Psoas muscle (tissue), 8 donors: ENCODE results near the gene RAB7B. TPM values are rescaled to one million over a fixed set of nuclear protein-coding genes. Genes with fewer than 3 reads are reported as not detected.

Source experiments
- ATAC-seq, 4 donors: fragments of 200-7000 bp; cut with Tn5 transposase; one replicate each; pipeline ENCODE4 v1.9.1; 2020; ENCODE audit warnings: moderate library complexity in 3 of 4, mild to moderate bottlenecking in 2 of 4
- DNase-seq, 2 donors: peaks; one replicate each; pipeline ENCODE4 v3.0.0-alpha.2; 2020
- H3K27ac ChIP-seq: fragments of 200-600 bp; one replicate; pipeline ENCODE4 v1.8.0; 2022
- H3K27me3 ChIP-seq, 3 donors: fragments of 200-600 bp in 1 of 3; one replicate each; pipeline versions ENCODE4 v1.6.1 to v1.8.0; 2013 to 2022; ENCODE audit warnings: low read length in 2 of 3, mild to moderate bottlenecking in 2 of 3, moderate library complexity in 1 of 3; ENCODE audit not compliant: insufficient read depth in 3 of 3
- H3K36me3 ChIP-seq, 2 donors: fragments of 200-600 bp in 1 of 2; one replicate each; pipeline versions ENCODE4 v1.6.1 to v1.8.0; 2013 to 2022; ENCODE audit warnings: low read depth in 1 of 2, mild to moderate bottlenecking in 1 of 2, moderate library complexity in 1 of 2; ENCODE audit not compliant: insufficient read depth in 1 of 2
- H3K4me1 ChIP-seq: fragments of 200-600 bp; one replicate; pipeline ENCODE4 v1.8.0; 2022
- H3K4me3 ChIP-seq: fragments of 200-600 bp; one replicate; pipeline ENCODE4 v1.8.0; 2022; ENCODE audit warnings: mild to moderate bottlenecking
- H3K9me3 ChIP-seq: fragments of 200-600 bp; one replicate; pipeline ENCODE4 v1.8.0; 2022
- CTCF ChIP-seq: fragments of 200-600 bp; IDR thresholded peaks from one replicate; pipeline ENCODE4 v1.8.0; 2022; ENCODE audit warnings: antibody characterized with exemption
- WGBS, 3 donors: extraction: QIAGEN DNeasy Blood & Tissue Kit; methylation state at CpG; one replicate each; pipeline versions ENCODE4 v1.1.6 to v1.1.7; 2013; 5-methylcytosine and 5-hydroxymethylcytosine counted together
- intact Hi-C, 2 donors: fragments of 100-400 bp; cut with DNase I; formaldehyde crosslinking; loops; one replicate each; pipeline versions ENCODE4 v1.11.0 to v1.14.2; 2022
- polyA plus RNA-seq, 3 donors: library from polyadenylated mRNA; stranded (reverse); fragments of 200-250 nt; gene quantifications; one replicate each; pipeline ENCODE4 v1.2.3, GENCODE V29; 2013
- total RNA-seq, 4 donors: library from RNA; stranded (reverse); fragmentation: NEBNext Ultra II Directional in 2 of 4; extraction: Animal tissue kit (Norgen Biotek cat#: 25700) in 2 of 4; gene quantifications; one replicate each; pipeline versions ENCODE4 v1.2.1 to v1.2.4, GENCODE V29; 2021 to 2023
- donor health status: healthy with polysubstance abuse.
- donor health status: DM: no; HTN: no; CAD: no; lungs with moderate emphysema.
- donor health status: Bipolar disorder and iron deficiency.
- donor health status: healthy.
- donor health status: DM: yes; HTN: yes; CAD: no.
- donor health status: DM: no; HTN: no; CAD: no.
- donor health status: DM: no; HTN: no; CAD: no.
- donor health status: DM: yes; HTN: yes; CAD: no.

The RAB7B gene
- total and polyA plus RNA-seq, 7 donors = 0.17 to 1.2 (median 0.34) TPM

GRCh38 chr1:206025283-206025820 lies 22.2 kb upstream of the RAB7B start:
- DNase-seq (no peak), ATAC-seq (no peak)
- no peaks in the 10 kb centered on the region for H3K9me3 ChIP-seq
- intact Hi-C loops = no loop called here
- H3K27ac ChIP-seq = no peak overlapping the region
- H3K4me1 ChIP-seq = no peaks in the 10 kb centered on the region
- WGBS, 3 donors = 71 to 79% (median 79%) methylated on average over 3 of the region's 3 CpGs
- no peaks in the 10 kb centered on the region for H3K27me3 ChIP-seq
- H3K4me3 ChIP-seq = no peak overlapping the region
- TF ChIP-seq CTCF = no peak
- H3K36me3 ChIP-seq = no peaks in the 10 kb centered on the region

- intact Hi-C loops = loop anchor here in 1 of 2 donors (5.0 kb wide), 1 partner anchor 49 kb away; no protein-coding TSS in a partner anchor
- ATAC-seq = no peak
- H3K27me3 ChIP-seq = no peaks in the 10 kb centered on the region
- DNase-seq = no peak
- TF ChIP-seq CTCF = no peak
- no peak within 1 kb of the TSS for H3K27ac ChIP-seq
- H3K36me3 ChIP-seq = no peaks in the 10 kb centered on the region
- 80 to 90% (median 84%) methylated on average over 11 of the region's 11 CpGs for WGBS, 3 donors
- no peaks in the 10 kb centered on the region for H3K9me3 ChIP-seq
- no peaks in the 10 kb centered on the region for H3K4me1 ChIP-seq
- H3K4me3 ChIP-seq = no peak within 1 kb of the TSS
These were observed 20.5 kb upstream of the RAB7B start, which contains the start of gene CTSE for GRCh38 chr1:206023695-206024094. Gene CTSE (minus strand): TSS chr1:206023895. CDS start chr1:206023791, 104 bp downstream.

GRCh38 chr1:206022766-206023165 lies 19.6 kb upstream of the RAB7B start:
- intact Hi-C loops = loop anchor here in 1 of 2 donors (5.0 kb wide), 1 partner anchor 50 kb away; no protein-coding TSS in a partner anchor
- Histone ChIP-seq H3K4me3 (no peak overlapping the region), H3K9me3 (no peaks in the 10 kb centered on the region), H3K4me1 (no peaks in the 10 kb centered on the region), H3K27me3 (no peaks in the 10 kb centered on the region), H3K27ac (no peak overlapping the region), H3K36me3 (no peaks in the 10 kb centered on the region)
- 81 to 90% (median 83%) methylated on average over 7 of the region's 7 CpGs for WGBS, 3 donors
- no peak for TF ChIP-seq CTCF
- ATAC-seq (no peak), DNase-seq (no peak)

- no peaks in the 10 kb centered on the region for H3K36me3 ChIP-seq
- H3K27ac ChIP-seq = no peak overlapping the region
- DNase-seq (no peak), ATAC-seq (no peak)
- H3K9me3 ChIP-seq = no peaks in the 10 kb centered on the region
- H3K4me3 ChIP-seq = no peak overlapping the region
- WGBS, 3 donors = 75 to 84% (median 77%) methylated on average over 4 of the region's 4 CpGs
- no peaks in the 10 kb centered on the region for H3K27me3 ChIP-seq
- H3K4me1 ChIP-seq = no peaks in the 10 kb centered on the region
- intact Hi-C loops = loop anchor here in 1 of 2 donors (5.0 kb wide), 1 partner anchor 51 kb away; no protein-coding TSS in a partner anchor
- TF ChIP-seq CTCF = no peak
These were observed 18.6 kb upstream of the RAB7B start for GRCh38 chr1:206021626-206022365.
